ENCODE data around the gene IHH.

DNA sequence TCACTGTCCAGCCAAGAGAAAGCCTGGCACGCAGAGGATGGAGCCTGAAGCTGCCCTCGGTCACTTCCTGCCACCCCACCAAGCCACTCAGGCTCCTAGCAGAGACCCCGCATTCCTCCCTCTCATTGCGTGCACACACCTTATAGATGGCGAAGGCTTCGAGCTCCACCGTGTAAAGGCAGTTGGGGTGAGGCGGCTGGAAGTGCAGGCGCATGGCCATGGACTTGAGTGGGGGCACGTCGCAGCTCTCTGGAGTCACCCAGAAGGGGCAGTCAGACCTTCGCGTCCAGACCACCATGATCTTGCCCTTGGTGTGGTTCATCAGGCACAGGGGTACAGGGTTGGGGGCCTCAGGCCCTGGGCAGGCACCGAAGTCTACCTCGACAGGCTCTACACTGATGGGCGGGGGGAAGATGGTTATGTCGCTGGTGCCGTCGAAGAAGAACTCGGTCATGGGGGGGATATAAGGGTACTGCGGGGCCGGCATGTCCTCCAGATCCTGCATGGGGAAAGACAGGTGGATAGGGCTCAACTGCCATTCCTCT lies 33.1 kb downstream of the IHH start:
- TF ChIP-seq, protein P1, sequence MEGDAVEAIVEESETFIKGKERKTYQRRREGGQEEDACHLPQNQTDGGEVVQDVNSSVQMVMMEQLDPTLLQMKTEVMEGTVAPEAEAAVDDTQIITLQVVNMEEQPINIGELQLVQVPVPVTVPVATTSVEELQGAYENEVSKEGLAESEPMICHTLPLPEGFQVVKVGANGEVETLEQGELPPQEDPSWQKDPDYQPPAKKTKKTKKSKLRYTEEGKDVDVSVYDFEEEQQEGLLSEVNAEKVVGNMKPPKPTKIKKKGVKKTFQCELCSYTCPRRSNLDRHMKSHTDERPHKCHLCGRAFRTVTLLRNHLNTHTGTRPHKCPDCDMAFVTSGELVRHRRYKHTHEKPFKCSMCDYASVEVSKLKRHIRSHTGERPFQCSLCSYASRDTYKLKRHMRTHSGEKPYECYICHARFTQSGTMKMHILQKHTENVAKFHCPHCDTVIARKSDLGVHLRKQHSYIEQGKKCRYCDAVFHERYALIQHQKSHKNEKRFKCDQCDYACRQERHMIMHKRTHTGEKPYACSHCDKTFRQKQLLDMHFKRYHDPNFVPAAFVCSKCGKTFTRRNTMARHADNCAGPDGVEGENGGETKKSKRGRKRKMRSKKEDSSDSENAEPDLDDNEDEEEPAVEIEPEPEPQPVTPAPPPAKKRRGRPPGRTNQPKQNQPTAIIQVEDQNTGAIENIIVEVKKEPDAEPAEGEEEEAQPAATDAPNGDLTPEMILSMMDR (IDR thresholded peaks at IDR 0.05): no peak
- TF ChIP-seq RFX5 (IDR thresholded peaks at IDR 0.05; ENCODE audit: low read length) (no peak), FOXM1 (IDR thresholded peaks at IDR 0.05; ENCODE audit: low read depth) (no peak), EP300 (IDR thresholded peaks at IDR 0.05; ENCODE audit: borderline replicate concordance in 1 of 2, low read depth in 1 of 2, low read length in 1 of 2) (no peak), ELF1 (IDR thresholded peaks at IDR 0.05) (no peak), EZH2phosphoT487 (IDR thresholded peaks at IDR 0.05; ENCODE audit: borderline replicate concordance, low read depth) (no peak)
- TF ChIP-seq, protein P2, sequence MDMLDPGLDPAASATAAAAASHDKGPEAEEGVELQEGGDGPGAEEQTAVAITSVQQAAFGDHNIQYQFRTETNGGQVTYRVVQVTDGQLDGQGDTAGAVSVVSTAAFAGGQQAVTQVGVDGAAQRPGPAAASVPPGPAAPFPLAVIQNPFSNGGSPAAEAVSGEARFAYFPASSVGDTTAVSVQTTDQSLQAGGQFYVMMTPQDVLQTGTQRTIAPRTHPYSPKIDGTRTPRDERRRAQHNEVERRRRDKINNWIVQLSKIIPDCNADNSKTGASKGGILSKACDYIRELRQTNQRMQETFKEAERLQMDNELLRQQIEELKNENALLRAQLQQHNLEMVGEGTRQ (IDR thresholded peaks at IDR 0.05; ENCODE audit: borderline replicate concordance, low read depth, low read length): no peak
